HEK293T (cell line): ENCODE measurements around the gene FBXL17.

Experiments used
- FOXA1 ChIP-seq: fragments of 450-650 bp; IDR thresholded peaks from 2 replicates; pipeline ENCODE4 v1.6.1; 2016; ENCODE audit warnings: mild to moderate bottlenecking
- PKNOX1 ChIP-seq: fragments of 450-650 bp; IDR thresholded peaks from 2 replicates; pipeline ENCODE4 v1.6.1; 2016
- SUZ12 ChIP-seq: fragments of 450-650 bp; IDR thresholded peaks from 2 replicates; pipeline ENCODE4 v1.6.1; 2016; ENCODE audit warnings: mild to moderate bottlenecking
- ZNF384 ChIP-seq: fragments of 450-650 bp; IDR thresholded peaks from 2 replicates; pipeline ENCODE4 v1.6.1; 2016

GRCh38 chr5:107878661-107879060 is 503.2 kb downstream of the FBXL17 start:
- TF ChIP-seq PKNOX1 (no peak), FOXA1 (no peak), ZNF384 (no peak), SUZ12 (no peak)
